Transverse colon (tissue), 4 donors: ENCODE measurements around the gene CUTC.

Experiments used
- CTCF ChIP-seq, 5 experiments: fragments of 200-600 bp in 3 of 5; fragments of 450-650 bp in 2 of 5; sonication (generic) in 3 of 5; IDR thresholded peaks; 1 replicate in 2 of 5; 2 replicates in 3 of 5; pipeline ENCODE4 v1.5.1; 2016 to 2017; ENCODE audit warnings: antibody characterized with exemption in 5 of 5, inconsistent platforms in 3 of 5, mild to moderate bottlenecking in 2 of 5, moderate library complexity in 1 of 5
- POLR2A ChIP-seq: fragments of 450-650 bp; IDR thresholded peaks from one replicate; pipeline ENCODE4 v1.6.1; 2016; ENCODE audit warnings: antibody characterized with exemption, mild to moderate bottlenecking, moderate library complexity
- POLR2AphosphoS5 ChIP-seq, 3 donors: sonication (generic); formaldehyde crosslinking; IDR thresholded peaks; one replicate each; pipeline ENCODE4 v1.6.1; 2016; ENCODE audit warnings: antibody characterized with exemption in 3 of 3

- no peak for TF ChIP-seq CTCF (IDR thresholded peaks at IDR 0.05)
- TF ChIP-seq POLR2A = no peak
- TF ChIP-seq POLR2AphosphoS5 (IDR thresholded peaks at IDR 0.05) = no peak
These were observed 52.1 kb downstream of the CUTC start for GRCh38 chr10:99784016-99784726.
